GM12875 (cell line): ENCODE results near the gene ERP44.

Experiments
- H3K4me3 ChIP-seq: one replicate; pipeline ENCODE4 v1.5.1; 2011; ENCODE audit warnings: low read depth, low read length, control low read depth
- TF ChIP-seq, protein P1 (sequence below): IDR thresholded peaks from 2 replicates; pipeline ENCODE4 v1.5.1; 2011; ENCODE audit warnings: low read depth, mild to moderate bottlenecking, control low read depth, inconsistent platforms, low read length, moderate library complexity, borderline replicate concordance; ENCODE audit not compliant: insufficient read depth

The ERP44 gene

DNA sequence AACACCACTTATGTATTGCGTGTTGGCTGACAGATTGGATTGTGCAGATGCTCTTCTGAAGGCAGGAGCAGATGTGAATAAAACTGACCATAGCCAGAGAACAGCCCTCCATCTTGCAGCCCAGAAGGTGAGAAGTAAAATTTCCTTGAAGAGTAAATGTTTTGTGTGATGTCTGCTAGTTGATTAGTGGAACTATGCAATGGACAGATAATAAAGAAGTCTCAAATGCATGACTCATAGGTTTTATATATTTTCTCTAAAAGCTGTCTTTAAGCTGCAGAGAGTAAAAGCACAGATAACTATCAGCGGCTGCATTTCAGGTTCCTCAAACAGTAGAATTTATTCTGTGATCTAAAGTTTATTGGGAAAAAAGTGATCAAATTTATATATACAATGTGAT is 27.6 kb upstream of the ERP44 start:
- TF ChIP-seq, protein P1, sequence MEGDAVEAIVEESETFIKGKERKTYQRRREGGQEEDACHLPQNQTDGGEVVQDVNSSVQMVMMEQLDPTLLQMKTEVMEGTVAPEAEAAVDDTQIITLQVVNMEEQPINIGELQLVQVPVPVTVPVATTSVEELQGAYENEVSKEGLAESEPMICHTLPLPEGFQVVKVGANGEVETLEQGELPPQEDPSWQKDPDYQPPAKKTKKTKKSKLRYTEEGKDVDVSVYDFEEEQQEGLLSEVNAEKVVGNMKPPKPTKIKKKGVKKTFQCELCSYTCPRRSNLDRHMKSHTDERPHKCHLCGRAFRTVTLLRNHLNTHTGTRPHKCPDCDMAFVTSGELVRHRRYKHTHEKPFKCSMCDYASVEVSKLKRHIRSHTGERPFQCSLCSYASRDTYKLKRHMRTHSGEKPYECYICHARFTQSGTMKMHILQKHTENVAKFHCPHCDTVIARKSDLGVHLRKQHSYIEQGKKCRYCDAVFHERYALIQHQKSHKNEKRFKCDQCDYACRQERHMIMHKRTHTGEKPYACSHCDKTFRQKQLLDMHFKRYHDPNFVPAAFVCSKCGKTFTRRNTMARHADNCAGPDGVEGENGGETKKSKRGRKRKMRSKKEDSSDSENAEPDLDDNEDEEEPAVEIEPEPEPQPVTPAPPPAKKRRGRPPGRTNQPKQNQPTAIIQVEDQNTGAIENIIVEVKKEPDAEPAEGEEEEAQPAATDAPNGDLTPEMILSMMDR: no peak
- H3K4me3 ChIP-seq: no peak overlapping the region

DNA sequence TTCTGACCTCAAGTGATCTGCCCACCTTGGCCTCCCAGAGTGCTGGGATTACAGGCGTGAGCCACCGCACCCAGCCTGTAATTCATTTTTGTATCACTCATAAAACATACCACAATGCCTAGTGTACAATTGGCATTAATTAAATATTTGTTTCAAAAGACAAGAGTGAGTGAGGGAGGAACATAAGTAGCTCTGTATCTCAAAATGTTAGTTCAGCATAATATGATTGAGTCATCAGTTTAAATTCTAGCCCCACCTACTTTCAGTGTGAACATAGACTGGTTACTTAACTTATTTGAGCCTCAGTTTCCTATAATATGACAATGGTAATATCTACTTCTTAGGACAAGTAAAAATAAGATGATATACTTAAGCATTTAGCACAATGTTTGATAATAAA is 27.1 kb upstream of the ERP44 start:
- TF ChIP-seq, protein P1: no peak

DNA sequence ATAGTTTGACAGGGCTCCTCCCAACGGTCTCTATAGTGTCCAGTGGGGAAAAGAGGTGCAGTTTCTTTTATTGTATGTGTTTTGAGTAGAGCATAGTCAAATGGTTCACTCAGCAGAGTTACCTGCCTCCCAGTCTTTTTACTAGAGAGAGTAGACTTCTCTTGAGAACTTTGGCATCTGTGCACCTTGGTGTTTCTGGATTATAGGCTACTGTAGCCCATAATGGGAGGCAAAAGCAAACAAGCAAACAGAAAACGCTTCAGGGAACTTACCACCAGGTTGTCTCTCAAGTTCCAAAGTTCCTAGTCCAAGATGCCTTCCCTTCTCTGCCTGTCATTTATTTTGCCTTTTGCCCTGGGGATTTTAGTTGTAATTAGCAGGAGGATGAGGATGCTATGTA is 26.4 kb upstream of the ERP44 start:
- no peak overlapping the region for H3K4me3 ChIP-seq
- TF ChIP-seq, protein P1: no peak

More for the DNA sequence above, 27.1 kb upstream of the ERP44 start:
- no peak overlapping the region for H3K4me3 ChIP-seq

DNA sequence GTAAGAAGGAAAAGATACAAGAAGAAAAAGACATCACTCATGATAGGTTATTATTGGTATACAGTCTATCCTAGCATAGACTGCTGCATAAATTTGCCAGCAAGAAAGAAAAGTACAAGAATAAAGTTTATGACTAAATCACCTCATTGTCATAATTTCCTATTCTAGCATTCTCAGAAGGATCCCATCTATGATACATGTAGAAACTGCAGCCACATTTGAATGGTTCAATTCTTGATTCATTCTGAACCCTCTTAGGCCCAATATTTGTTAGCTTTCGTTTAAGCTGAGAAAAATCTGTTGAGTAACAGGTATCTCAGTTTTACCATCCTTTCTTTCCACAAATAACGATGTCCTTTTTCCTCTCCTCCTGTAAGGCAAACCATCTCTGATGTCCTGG is 21.5 kb upstream of the ERP44 start:
- no peak overlapping the region for H3K4me3 ChIP-seq
- TF ChIP-seq, protein P1: no peak

DNA sequence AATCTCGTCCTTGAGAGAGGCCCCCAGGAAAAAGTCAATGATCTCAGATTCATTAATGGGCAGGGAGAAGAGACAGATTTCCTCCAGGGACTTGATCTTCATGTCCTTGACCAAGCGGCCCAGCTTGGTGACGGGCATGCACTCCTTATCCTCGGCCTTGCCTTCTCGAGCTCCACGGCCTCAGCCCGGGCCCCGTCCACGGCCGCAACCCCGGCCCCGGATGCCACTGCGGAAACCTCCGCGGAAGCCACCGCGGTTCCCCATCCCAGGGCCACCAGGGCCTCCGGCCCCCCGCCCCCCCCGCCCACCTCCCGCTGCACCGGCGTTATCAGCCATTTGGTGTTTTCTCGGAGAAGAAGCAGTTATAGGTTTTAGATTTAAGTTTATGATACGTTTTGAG is 18.5 kb upstream of the ERP44 start:
- TF ChIP-seq, protein P1: no peak

DNA sequence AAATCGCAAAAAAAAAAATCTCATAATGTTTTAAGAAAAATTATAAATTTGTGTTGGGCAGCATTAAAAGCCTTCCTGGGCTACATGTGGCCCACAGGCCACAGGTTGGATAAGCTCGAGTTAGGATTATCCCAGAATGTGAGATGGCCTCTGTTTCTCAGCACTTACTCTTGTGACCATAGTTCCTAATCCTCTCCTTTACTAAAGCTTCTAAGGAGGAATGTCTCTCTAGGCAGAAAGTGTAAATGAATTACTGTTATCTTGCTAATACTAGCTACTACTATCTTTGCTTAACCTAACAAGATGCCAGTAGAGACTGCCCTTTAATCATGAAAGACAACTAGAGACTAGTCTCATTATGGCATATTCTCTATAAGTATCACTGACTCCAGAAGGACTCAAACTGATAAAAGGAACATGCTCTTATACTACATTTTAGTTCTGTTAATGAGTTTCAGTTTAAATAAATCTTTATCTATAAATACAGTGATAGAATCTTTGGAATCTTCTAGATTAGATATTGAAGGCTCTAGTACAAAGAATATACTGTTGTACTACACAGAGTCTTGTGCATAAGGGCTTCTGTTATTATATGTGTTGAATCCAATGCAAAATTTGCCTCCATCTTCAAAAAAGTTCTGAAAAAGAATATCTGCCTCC is 14.0 kb upstream of the ERP44 start:
- TF ChIP-seq, protein P1: no peak
- H3K4me3 ChIP-seq: no peak overlapping the region

More for the DNA sequence above, 18.5 kb upstream of the ERP44 start:
- no peak overlapping the region for H3K4me3 ChIP-seq

DNA sequence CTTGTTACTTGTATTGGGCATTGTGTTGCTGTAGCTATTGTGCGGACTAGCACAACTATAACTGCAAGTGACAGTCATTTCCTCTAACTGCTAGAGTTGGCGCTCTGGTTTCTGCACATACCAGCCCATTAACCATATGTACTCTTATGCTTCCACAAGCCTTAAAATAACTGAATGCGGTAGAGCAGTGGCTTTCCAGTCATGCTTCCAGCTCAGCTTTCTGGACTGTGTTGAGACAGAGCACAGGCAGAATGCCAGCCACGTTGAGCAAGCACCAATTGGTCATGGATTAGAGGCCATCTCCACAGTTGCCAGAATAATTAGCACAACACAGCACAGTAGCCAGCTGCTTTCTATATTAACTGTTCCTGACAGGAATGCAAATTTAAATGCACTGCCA is 12.4 kb upstream of the ERP44 start:
- TF ChIP-seq, protein P1: no peak
- H3K4me3 ChIP-seq: no peak overlapping the region
